HT1080 (cell line): ENCODE results near the gene CDC25C. TPM values are rescaled to one million over a fixed set of nuclear protein-coding genes. Genes with fewer than 3 reads are reported as not detected.
A peak's percentile ranks its signal among the peaks of the same experiment; 100 is the strongest.

Experiments
- DNase-seq: peaks from one replicate; pipeline ENCODE4 v3.0.0-alpha.2; 2015; ENCODE audit warnings: low read depth
- polyA plus RNA-seq, 2 experiments: library from polyadenylated mRNA; depleted of rRNA; stranded (reverse); fragments of >200 nt; gene quantifications; 2 replicates each; pipeline ENCODE4 v1.2.3, GENCODE V29; 2015
- total RNA-seq: library from RNA; depleted of rRNA; stranded (reverse); fragments of >200 nt; shearing (Covaris generic); gene quantifications from 2 replicates; pipeline ENCODE4 v1.2.3, GENCODE V29; 2014; rRNA removed

CDC25C gene
- total RNA-seq: 14.0 and 15.5 TPM in 2 replicates
- 11.3 TPM in 2 replicates for polyA plus RNA-seq (2015; cell fraction: cytosol; rRNA removed)
- 27.5 and 29.1 TPM in 2 replicates for polyA plus RNA-seq (2015; cell fraction: nucleus; rRNA removed)

- peak; percentile 100 for DNase-seq
Measured at GRCh38 chr5:138331449-138332368, at the start of gene CDC25C. Gene CDC25C (minus strand): TSS chr5:138331804. CDS start chr5:138331180, 624 bp downstream.

- DNase-seq: no peak
Measured at GRCh38 chr5:138372653-138373052, 41.0 kb upstream of the CDC25C start.

GRCh38 chr5:138372225-138372624 lies 40.6 kb upstream of the CDC25C start:
- no peak for DNase-seq

GRCh38 chr5:138371454-138371853 lies 39.9 kb upstream of the CDC25C start:
- DNase-seq: no peak

- no peak for DNase-seq
Measured at GRCh38 chr5:138370537-138370936, 38.9 kb upstream of the CDC25C start.

GRCh38 chr5:138369706-138370105 lies 38.1 kb upstream of the CDC25C start:
- DNase-seq: no peak

- DNase-seq: no peak
Measured at GRCh38 chr5:138369261-138369660, 37.7 kb upstream of the CDC25C start.

- DNase-seq: no peak
Measured at GRCh38 chr5:138366632-138367382, 35.2 kb upstream of the CDC25C start.

GRCh38 chr5:138364576-138364975 lies 33.0 kb upstream of the CDC25C start:
- DNase-seq: no peak

- DNase-seq: no peak
Measured at GRCh38 chr5:138360941-138361452, 29.4 kb upstream of the CDC25C start.

- DNase-seq: no peak
Measured at GRCh38 chr5:138359621-138360020, 28.0 kb upstream of the CDC25C start.

- DNase-seq: peak; percentile 64
Measured at GRCh38 chr5:138354926-138355378, 23.3 kb upstream of the CDC25C start.

GRCh38 chr5:138354387-138354786 lies 22.8 kb upstream of the CDC25C start:
- DNase-seq: no peak

- DNase-seq: no peak
Measured at GRCh38 chr5:138353560-138354080, 22.0 kb upstream of the CDC25C start.

- peak; percentile 60 for DNase-seq
Measured at GRCh38 chr5:138352722-138353559, 21.3 kb upstream of the CDC25C start.

- DNase-seq: peak; percentile 85
Measured at GRCh38 chr5:138352071-138352721, 20.6 kb upstream of the CDC25C start, which contains the start of gene KDM3B. Gene KDM3B (plus strand): TSS chr5:138352685. CDS start chr5:138352796, 111 bp downstream.

GRCh38 chr5:138351517-138351916 lies 19.9 kb upstream of the CDC25C start:
- no peak for DNase-seq

- peak; percentile 64 for DNase-seq
Measured at GRCh38 chr5:138351056-138351455, 19.5 kb upstream of the CDC25C start.

- DNase-seq: no peak
Measured at GRCh38 chr5:138350563-138350890, 18.9 kb upstream of the CDC25C start.
